Activated T-helper 2 cell treated with anti-CD3 and anti-CD28 coated beads, Interferon-gamma antibody, Interleukin-2, Interleukin-4, amounts not matched to agents 10 μg/mL and 5 μg/mL and 100 μg/mL, durations not matched to agents 14 hours and 24 hours and 36 hours (primary cell): ENCODE results near the gene SMAD4. TPM values are rescaled to one million over a fixed set of nuclear protein-coding genes. Genes with fewer than 3 reads are reported as not detected.

Experiments
- DNase-seq: peaks from one replicate; pipeline ENCODE4 v3.0.0; 2021; ENCODE audit warnings: low spot score
- H3K27ac Mint-ChIP-seq: one replicate; pipeline ENCODE4 v1.8.0; 2021; ENCODE audit warnings: mixed read lengths
- H3K27me3 Mint-ChIP-seq: one replicate; pipeline ENCODE4 v1.8.0; 2021; ENCODE audit warnings: low read depth, mixed read lengths
- H3K36me3 Mint-ChIP-seq: one replicate; pipeline ENCODE4 v1.8.0; 2021; ENCODE audit warnings: low read depth, mixed read lengths
- H3K4me1 Mint-ChIP-seq: one replicate; pipeline ENCODE4 v1.8.0; 2021; ENCODE audit warnings: low read depth, mixed read lengths
- H3K4me3 Mint-ChIP-seq: one replicate; pipeline ENCODE4 v1.8.0; 2021; ENCODE audit warnings: low read depth, mild to moderate bottlenecking, moderate library complexity, mixed read lengths
- H3K9me3 Mint-ChIP-seq: one replicate; pipeline ENCODE4 v1.8.0; 2021; ENCODE audit warnings: mixed read lengths
- intact Hi-C: fragments of 100-400 bp; cut with micrococcal nuclease; formaldehyde crosslinking; loops from one replicate; pipeline ENCODE4 v1.15.1; 2023
- total RNA-seq: library from RNA; stranded (reverse); gene quantifications from 2 replicates; pipeline ENCODE4 v1.2.3, GENCODE V29; 2022

The SMAD4 gene
- total RNA-seq, 1 donor from 2014 or later = 73.0 TPM

GRCh38 chr18:51125976-51126375 lies 96.0 kb downstream of the SMAD4 start:
- H3K27ac Mint-ChIP-seq = no peak overlapping the region
- intact Hi-C loops = no loop called here
- no peaks in the 10 kb centered on the region for H3K9me3 Mint-ChIP-seq
- H3K4me1 Mint-ChIP-seq = no peaks in the 10 kb centered on the region
- H3K36me3 Mint-ChIP-seq = no peaks in the 10 kb centered on the region
- DNase-seq = no peak
- H3K4me3 Mint-ChIP-seq = no peak overlapping the region
- H3K27me3 Mint-ChIP-seq = no peaks in the 10 kb centered on the region

- Mint-ChIP-seq H3K9me3 (no peaks in the 10 kb centered on the region), H3K27me3 (no peaks in the 10 kb centered on the region), H3K27ac (no peak overlapping the region), H3K4me1 (no peaks in the 10 kb centered on the region), H3K36me3 (no peaks in the 10 kb centered on the region), H3K4me3 (no peak overlapping the region)
- no peak for DNase-seq
- intact Hi-C loops = no loop called here
Observed at GRCh38 chr18:51127664-51128063, 97.7 kb downstream of the SMAD4 start.

- Mint-ChIP-seq H3K9me3 (no peaks in the 10 kb centered on the region), H3K4me1 (no peaks in the 10 kb centered on the region), H3K27me3 (no peaks in the 10 kb centered on the region), H3K4me3 (no peak overlapping the region), H3K36me3 (no peaks in the 10 kb centered on the region), H3K27ac (no peak overlapping the region)
- intact Hi-C loops = no loop called here
- DNase-seq = no peak
Observed at GRCh38 chr18:51128533-51128932, 98.5 kb downstream of the SMAD4 start.

- H3K4me1 Mint-ChIP-seq = no peaks in the 10 kb centered on the region
- no peaks in the 10 kb centered on the region for H3K9me3 Mint-ChIP-seq
- H3K4me3 Mint-ChIP-seq = no peak overlapping the region
- intact Hi-C loops = no loop called here
- no peak overlapping the region for H3K27ac Mint-ChIP-seq
- no peaks in the 10 kb centered on the region for H3K27me3 Mint-ChIP-seq
- DNase-seq = no peak
- H3K36me3 Mint-ChIP-seq = no peaks in the 10 kb centered on the region
Observed at GRCh38 chr18:51132256-51132935, 102.4 kb downstream of the SMAD4 start.

GRCh38 chr18:51133580-51134160 lies 103.7 kb downstream of the SMAD4 start:
- Mint-ChIP-seq H3K4me3 (no peak overlapping the region), H3K27ac (no peak overlapping the region), H3K36me3 (no peaks in the 10 kb centered on the region), H3K4me1 (no peaks in the 10 kb centered on the region), H3K9me3 (no peaks in the 10 kb centered on the region), H3K27me3 (no peaks in the 10 kb centered on the region)
- intact Hi-C loops = no loop called here
- no peak for DNase-seq

Other genes with a start within 250 kb of the SMAD4 start
- not detected in 2 replicates for gene MRO, start 210.2 kb upstream of the SMAD4 start, total RNA-seq
- gene ME2, start 151.1 kb upstream of the SMAD4 start, total RNA-seq = 115 and 117 TPM in 2 replicates
- gene ELAC1, start 62.2 kb upstream of the SMAD4 start, total RNA-seq = 6.7 and 6.8 TPM in 2 replicates
- gene MEX3C, start 167.5 kb downstream of the SMAD4 start, total RNA-seq = 48.6 and 49.3 TPM in 2 replicates